Neural cell (in vitro differentiated cells): ENCODE results near the gene RGS9. TPM values are rescaled to one million over a fixed set of nuclear protein-coding genes. Genes with fewer than 3 reads are reported as not detected.

Experiments used
- H2AFZ ChIP-seq: fragments of 200-600, 300-800 bp; sonication (generic), shearing (Covaris generic); 2 replicates; pipeline ENCODE4 v1.6.0; 2014; ENCODE audit warnings: low read depth, mild to moderate bottlenecking, antibody characterized with exemption, low read length, moderate library complexity
- H3F3A ChIP-seq: fragments of 200-600 bp; shearing (Covaris generic); 2 replicates; pipeline ENCODE4 v1.6.1; 2016; ENCODE audit warnings: mild to moderate bottlenecking, moderate library complexity, mixed read lengths, antibody characterized with exemption, low read length; ENCODE audit not compliant: insufficient read depth, poor library complexity, severe bottlenecking
- H3K27ac ChIP-seq: fragments of 200-600, 300-800 bp; sonication (generic), shearing (Covaris generic); 2 replicates; pipeline ENCODE4 v1.5.1; 2014; ENCODE audit warnings: mild to moderate bottlenecking, low read length, moderate library complexity
- H3K27me3 ChIP-seq: fragments of 300-800, 200-600 bp; sonication (generic), shearing (Covaris generic); 2 replicates; pipeline ENCODE4 v1.6.0; 2014; ENCODE audit warnings: mild to moderate bottlenecking, low read depth, low read length, moderate library complexity; ENCODE audit not compliant: insufficient read depth
- H3K36me3 ChIP-seq: fragments of 300-800, 200-600 bp; sonication (generic), shearing (Covaris generic); 2 replicates; pipeline ENCODE4 v1.5.1; 2014; ENCODE audit warnings: mild to moderate bottlenecking, antibody characterized with exemption, low read length, moderate library complexity; ENCODE audit not compliant: insufficient read depth
- H3K4me2 ChIP-seq: fragments of 300-800, 200-600 bp; sonication (generic), shearing (Covaris generic); 2 replicates; pipeline ENCODE4 v1.6.0; 2014; ENCODE audit warnings: mild to moderate bottlenecking, low read length
- H3K4me3 ChIP-seq: fragments of 300-800, 200-600 bp; sonication (generic), shearing (Covaris generic); 2 replicates; pipeline ENCODE4 v1.5.1; 2014; ENCODE audit warnings: mild to moderate bottlenecking, low read length, moderate library complexity
- H3K79me2 ChIP-seq: fragments of 200-600 bp; shearing (Covaris generic); replicated peaks from 2 replicates; pipeline ENCODE4 v1.6.0; 2014; ENCODE audit warnings: mild to moderate bottlenecking, low read length, moderate library complexity; ENCODE audit not compliant: insufficient read depth
- H3K9ac ChIP-seq: fragments of 300-800, 200-600 bp; sonication (generic), shearing (Covaris generic); 2 replicates; pipeline ENCODE4 v1.6.1; 2016; ENCODE audit warnings: mild to moderate bottlenecking, low read length, mixed read lengths
- H3K9me2 ChIP-seq: fragments of 200-600 bp; shearing (Covaris generic); 2 replicates; pipeline ENCODE4 v1.6.1; 2016; ENCODE audit warnings: mild to moderate bottlenecking, low read length, mixed read lengths; ENCODE audit not compliant: insufficient read depth
- H3K9me3 ChIP-seq: fragments of 200-600, 300-800 bp; sonication (generic), shearing (Covaris generic); 2 replicates; pipeline ENCODE4 v1.6.1; 2016; ENCODE audit warnings: mild to moderate bottlenecking, mixed run types, low read length, moderate library complexity, mixed read lengths
- H4K20me1 ChIP-seq: fragments of 200-600 bp; shearing (Covaris generic); 2 replicates; pipeline ENCODE4 v1.6.1; 2016; ENCODE audit warnings: mild to moderate bottlenecking, mixed run types; ENCODE audit not compliant: insufficient read depth
- CTCF ChIP-seq: fragments of 450-650 bp; IDR thresholded peaks from 2 replicates; pipeline ENCODE4 v1.5.1; 2014; ENCODE audit warnings: antibody characterized with exemption, mild to moderate bottlenecking, moderate library complexity; ENCODE audit not compliant: poor library complexity, severe bottlenecking
- EP300 ChIP-seq: fragments of 450-650 bp; conservative IDR thresholded peaks from 2 replicates; pipeline ENCODE4 v1.6.1; 2014; ENCODE audit warnings: antibody characterized with exemption, mild to moderate bottlenecking, moderate library complexity; ENCODE audit not compliant: poor library complexity, severe bottlenecking
- EZH2 ChIP-seq: fragments of 200-600, 300-800 bp; shearing (Covaris generic), sonication (generic); IDR thresholded peaks from 2 replicates; pipeline ENCODE4 v1.6.1; 2014; ENCODE audit warnings: antibody characterized with exemption, low read length, borderline replicate concordance, mild to moderate bottlenecking; ENCODE audit not compliant: insufficient read depth, poor library complexity, severe bottlenecking
- MXI1 ChIP-seq: fragments of 450-650 bp; conservative IDR thresholded peaks from 2 replicates; pipeline ENCODE4 v1.6.1; 2014; ENCODE audit warnings: antibody characterized with exemption, mild to moderate bottlenecking; ENCODE audit not compliant: poor library complexity, severe bottlenecking
- POLR2AphosphoS5 ChIP-seq: IDR thresholded peaks from 2 replicates; pipeline ENCODE4 v1.6.1; 2012
- RAD21 ChIP-seq: fragments of 450-650 bp; conservative IDR thresholded peaks from 2 replicates; pipeline ENCODE4 v1.6.1; 2014; ENCODE audit warnings: antibody characterized with exemption, mild to moderate bottlenecking, moderate library complexity
- REST ChIP-seq: IDR thresholded peaks from 2 replicates; pipeline ENCODE4 v1.6.1; 2012; ENCODE audit warnings: borderline replicate concordance
- SMC3 ChIP-seq: fragments of 450-650 bp; conservative IDR thresholded peaks from 2 replicates; pipeline ENCODE4 v1.6.1; 2014; ENCODE audit warnings: antibody characterized with exemption, mild to moderate bottlenecking, moderate library complexity; ENCODE audit not compliant: poor library complexity
- TAF1 ChIP-seq: IDR thresholded peaks from 2 replicates; pipeline ENCODE4 v1.6.1; 2012; ENCODE audit warnings: low read depth
- polyA plus RNA-seq: library from polyadenylated mRNA; depleted of rRNA; stranded (reverse); fragments of >200 nt; gene quantifications from 2 replicates; pipeline ENCODE4 v1.2.3, GENCODE V29; 2014

Gene RGS9
- polyA plus RNA-seq, 1 donor from 2014 or later = 6.8 TPM

GRCh38 chr17:65260626-65261025 lies 123.5 kb downstream of the RGS9 start:
- Histone ChIP-seq H2AFZ (no peak overlapping the region), H3K27ac (peak overlapping the region; percentile 11), H3K9me2 (no peaks in the 10 kb centered on the region), H3K36me3 (no peaks in the 10 kb centered on the region), H3K9ac (no peak overlapping the region), H3K27me3 (no peaks in the 10 kb centered on the region), H3K4me3 (no peak overlapping the region), H3K9me3 (no peaks in the 10 kb centered on the region), H3K4me2 (no peak overlapping the region), H4K20me1 (no peaks in the 10 kb centered on the region), H3F3A (peaks cover 10% of the 10 kb centered on the region), H3K79me2 (no peaks in the 10 kb centered on the region)
- no peak for TF ChIP-seq REST
- TF ChIP-seq POLR2AphosphoS5 = no peak
- TF ChIP-seq MXI1 = no peak
- TF ChIP-seq EZH2 = no peak
- TF ChIP-seq RAD21 = no peak
- TF ChIP-seq EP300 = no peak
- TF ChIP-seq SMC3 = no peak
- no peak for TF ChIP-seq CTCF
- no peak for TF ChIP-seq TAF1

- H3F3A ChIP-seq = peaks cover 10% of the 10 kb centered on the region
Observed at GRCh38 chr17:65261152-65261551, 124.0 kb downstream of the RGS9 start.

More at GRCh38 chr17:65261152-65261551, 124.0 kb downstream of the RGS9 start:
- Histone ChIP-seq H3K9me2 (no peaks in the 10 kb centered on the region), H3K27ac (no peak overlapping the region), H3K79me2 (no peaks in the 10 kb centered on the region), H2AFZ (no peak overlapping the region), H3K36me3 (no peaks in the 10 kb centered on the region), H3K9ac (no peak overlapping the region), H3K9me3 (no peaks in the 10 kb centered on the region), H4K20me1 (no peaks in the 10 kb centered on the region), H3K4me2 (no peak overlapping the region), H3K27me3 (no peaks in the 10 kb centered on the region), H3K4me3 (no peak overlapping the region)
- TF ChIP-seq CTCF = peak; percentile 13
- TF ChIP-seq EZH2 = no peak
